ENCODE results near the gene SLC44A3. TPM values are rescaled to one million over a fixed set of nuclear protein-coding genes. Genes with fewer than 3 reads are reported as not detected.

SLC44A3 gene
- total and polyA plus RNA-seq, 9 of the 15 experiments (the other 6 are each of a cell fraction or from before 2014, with no cell fraction given) = not detected

GRCh38 chr1:94864821-94865220 lies 44.7 kb downstream of the SLC44A3 start (continued):
- TF ChIP-seq, protein P1, sequence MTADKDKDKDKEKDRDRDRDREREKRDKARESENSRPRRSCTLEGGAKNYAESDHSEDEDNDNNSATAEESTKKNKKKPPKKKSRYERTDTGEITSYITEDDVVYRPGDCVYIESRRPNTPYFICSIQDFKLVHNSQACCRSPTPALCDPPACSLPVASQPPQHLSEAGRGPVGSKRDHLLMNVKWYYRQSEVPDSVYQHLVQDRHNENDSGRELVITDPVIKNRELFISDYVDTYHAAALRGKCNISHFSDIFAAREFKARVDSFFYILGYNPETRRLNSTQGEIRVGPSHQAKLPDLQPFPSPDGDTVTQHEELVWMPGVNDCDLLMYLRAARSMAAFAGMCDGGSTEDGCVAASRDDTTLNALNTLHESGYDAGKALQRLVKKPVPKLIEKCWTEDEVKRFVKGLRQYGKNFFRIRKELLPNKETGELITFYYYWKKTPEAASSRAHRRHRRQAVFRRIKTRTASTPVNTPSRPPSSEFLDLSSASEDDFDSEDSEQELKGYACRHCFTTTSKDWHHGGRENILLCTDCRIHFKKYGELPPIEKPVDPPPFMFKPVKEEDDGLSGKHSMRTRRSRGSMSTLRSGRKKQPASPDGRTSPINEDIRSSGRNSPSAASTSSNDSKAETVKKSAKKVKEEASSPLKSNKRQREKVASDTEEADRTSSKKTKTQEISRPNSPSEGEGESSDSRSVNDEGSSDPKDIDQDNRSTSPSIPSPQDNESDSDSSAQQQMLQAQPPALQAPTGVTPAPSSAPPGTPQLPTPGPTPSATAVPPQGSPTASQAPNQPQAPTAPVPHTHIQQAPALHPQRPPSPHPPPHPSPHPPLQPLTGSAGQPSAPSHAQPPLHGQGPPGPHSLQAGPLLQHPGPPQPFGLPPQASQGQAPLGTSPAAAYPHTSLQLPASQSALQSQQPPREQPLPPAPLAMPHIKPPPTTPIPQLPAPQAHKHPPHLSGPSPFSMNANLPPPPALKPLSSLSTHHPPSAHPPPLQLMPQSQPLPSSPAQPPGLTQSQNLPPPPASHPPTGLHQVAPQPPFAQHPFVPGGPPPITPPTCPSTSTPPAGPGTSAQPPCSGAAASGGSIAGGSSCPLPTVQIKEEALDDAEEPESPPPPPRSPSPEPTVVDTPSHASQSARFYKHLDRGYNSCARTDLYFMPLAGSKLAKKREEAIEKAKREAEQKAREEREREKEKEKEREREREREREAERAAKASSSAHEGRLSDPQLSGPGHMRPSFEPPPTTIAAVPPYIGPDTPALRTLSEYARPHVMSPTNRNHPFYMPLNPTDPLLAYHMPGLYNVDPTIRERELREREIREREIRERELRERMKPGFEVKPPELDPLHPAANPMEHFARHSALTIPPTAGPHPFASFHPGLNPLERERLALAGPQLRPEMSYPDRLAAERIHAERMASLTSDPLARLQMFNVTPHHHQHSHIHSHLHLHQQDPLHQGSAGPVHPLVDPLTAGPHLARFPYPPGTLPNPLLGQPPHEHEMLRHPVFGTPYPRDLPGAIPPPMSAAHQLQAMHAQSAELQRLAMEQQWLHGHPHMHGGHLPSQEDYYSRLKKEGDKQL (CRISPR knock-in tag; IDR thresholded peaks at IDR 0.05; ENCODE audit: borderline replicate concordance) = no peak
- TF ChIP-seq KLF13 (tag; IDR thresholded peaks at IDR 0.05; ENCODE audit: borderline replicate concordance, low read depth) = no peak

DNA sequence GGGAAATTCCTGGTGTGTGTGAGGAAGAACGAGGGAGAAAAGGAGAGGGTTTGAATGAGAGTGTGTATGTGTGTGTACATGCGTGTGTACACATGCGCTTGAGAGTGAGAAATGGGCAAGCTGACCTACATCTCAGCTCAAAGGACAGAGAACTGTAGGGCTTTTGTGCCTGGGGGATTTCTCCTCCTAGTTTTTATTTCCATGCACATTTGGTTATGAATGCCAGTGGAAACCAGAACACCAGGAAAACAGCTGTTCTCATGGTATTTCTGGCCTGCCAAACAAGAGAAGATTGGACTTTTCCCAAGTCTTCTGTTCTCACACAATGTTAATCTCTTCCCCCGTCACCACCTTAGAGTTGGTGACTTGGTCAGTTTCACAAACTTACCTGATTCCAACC lies 45.2 kb downstream of the SLC44A3 start:
- no peaks in the 10 kb centered on the region for H3K36me3 ChIP-seq (ENCODE audit: control insufficient read depth, insufficient read depth, low read length)
- intact Hi-C loops (cut with micrococcal nuclease) = no loop called here
- in situ Hi-C loops (cut with MboI) = no loop called here
- FAIRE-seq (no peak), ATAC-seq (no peak), DNase-seq (ENCODE audit: extremely low read depth in 1 of 4, low spot score in 3 of 4) (no peak)
- H3K9me1 ChIP-seq (ENCODE audit: control insufficient read depth, insufficient read depth, low read length) = no peaks in the 10 kb centered on the region
- no peaks in the 10 kb centered on the region for H4K20me1 ChIP-seq (replicated peaks; ENCODE audit: control insufficient read depth, insufficient read depth, low read length)
- H3K4me3 ChIP-seq = no peak overlapping the region
- no peaks in the 10 kb centered on the region for H3K79me2 ChIP-seq (ENCODE audit: control insufficient read depth, insufficient read depth, low read length)
- ChIA-PET CTCF (ENCODE audit: low intra/inter-chr PET ratio) (no interaction called here), POLR2A (interaction anchor here (1.9 kb wide), 1 partner anchor 11 kb away, joined by 5 read pairs; no protein-coding TSS in a partner anchor)
- no peak overlapping the region for H3K27ac ChIP-seq (ENCODE audit: extremely low read depth, low read depth, low read length)
- H3K4me1 ChIP-seq (replicated peaks in 1 of 2; ENCODE audit: control insufficient read depth in 2 of 2, insufficient read depth in 2 of 2, low read length in 2 of 2) = no peaks in the 10 kb centered on the region
- H3K4me2 ChIP-seq (ENCODE audit: insufficient read depth, low read length) = no peak overlapping the region
- no peak for TF ChIP-seq NFIX (CRISPR knock-in tag; IDR thresholded peaks at IDR 0.05; ENCODE audit: low read depth)
- peak; percentile 11 for TF ChIP-seq DACH1 (IDR thresholded peaks at IDR 0.05; ENCODE audit: partially characterized antibody)
- BruUV-seq (replicated peaks) = no TSS peak
- H2AFZ ChIP-seq (ENCODE audit: low read depth, low read length) = no peak overlapping the region
- no peaks in the 10 kb centered on the region for H3K9me3 ChIP-seq (replicated peaks; ENCODE audit: control insufficient read depth, insufficient read depth, low read depth, low read length)
- H3K27me3 ChIP-seq (ENCODE audit: control insufficient read depth in 2 of 2, insufficient read depth in 2 of 2, low read length in 2 of 2) = peaks cover 12 to 19% of the 10 kb centered on the region in 2 experiments; a peak in 4 of 5 replicates
- no peak overlapping the region for H3K9ac ChIP-seq (ENCODE audit: insufficient read depth in 1 of 2, low read depth in 2 of 2, low read length in 2 of 2)
- 2% methylated on average over 4 of the region's 4 CpGs for whole genome bisulfite sequencing (ENCODE audit: insufficient coverage, low coverage, missing lambda C conversion rate)

Data from K562 (cell line).